GM21619 (cell line): ENCODE measurements around the gene EFCAB11.

Experiments
- ATAC-seq: cut with Tn5 transposase; IDR thresholded peaks from one replicate; pipeline ENCODE4 v1.9.1; 2021; ENCODE audit not compliant: unreplicated experiment

Gene EFCAB11

GRCh38 chr14:89954070-89955021 lies at the start of gene EFCAB11:
Gene EFCAB11 (minus strand): TSS chr14:89954730. CDS start chr14:89954660, 70 bp downstream.
- ATAC-seq = peak; percentile 78

DNA sequence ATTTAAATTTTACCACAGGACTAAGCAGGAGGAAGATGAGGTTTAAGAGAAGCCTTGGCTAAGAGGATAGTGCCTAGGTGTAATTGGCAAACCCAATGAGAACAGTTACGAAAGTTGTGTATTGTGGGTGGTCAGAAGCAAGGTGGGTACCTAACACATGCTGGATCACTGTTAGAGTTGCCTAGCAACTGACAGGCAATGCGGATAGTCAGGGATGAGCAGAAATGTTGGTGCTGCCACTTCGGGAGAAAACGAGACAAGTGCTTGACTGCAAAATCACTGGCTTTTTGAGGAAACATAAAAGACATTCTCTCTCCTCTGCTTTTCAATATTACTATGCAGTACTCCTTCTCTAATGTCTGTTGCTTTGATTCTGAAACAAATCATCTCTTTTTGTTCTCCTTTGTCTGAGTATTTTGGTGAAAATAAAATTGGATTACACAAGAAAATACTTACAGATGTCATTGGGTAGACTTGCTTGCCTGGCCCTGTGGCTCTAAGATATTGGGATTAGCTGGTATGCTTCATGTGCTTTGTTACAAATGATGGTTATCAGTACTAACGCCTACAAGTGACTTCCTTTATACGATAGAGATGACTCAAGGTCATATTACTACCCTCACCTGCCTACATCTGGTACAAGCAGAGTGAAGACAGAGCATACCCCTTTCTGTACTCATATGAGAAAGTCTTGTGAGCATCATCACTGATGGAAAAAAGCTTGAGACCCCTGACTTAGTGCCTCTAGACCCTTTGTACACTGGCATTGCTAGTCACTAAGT lies 49.2 kb upstream of the EFCAB11 start:
- no peak for ATAC-seq

DNA sequence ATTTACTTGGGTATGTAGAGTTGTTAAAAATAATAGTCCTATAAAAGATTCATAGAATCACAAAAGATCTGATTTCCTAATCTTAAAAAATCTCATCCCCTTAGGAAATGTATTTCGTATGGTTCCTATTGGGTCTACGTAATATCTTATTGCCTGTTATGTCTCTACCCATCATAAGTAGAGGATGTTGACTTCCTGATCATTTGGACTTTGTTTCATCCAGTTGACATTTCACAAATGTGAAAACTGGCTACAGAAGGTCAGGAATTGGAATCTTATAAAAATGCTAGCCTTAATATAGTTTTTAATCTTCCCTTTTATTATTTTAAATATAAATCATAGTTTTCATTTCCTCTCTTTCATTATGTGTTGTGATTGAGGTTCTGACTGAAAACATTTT lies 46.4 kb upstream of the EFCAB11 start:
- no peak for ATAC-seq

GRCh38 chr14:89996963-89997362 lies 42.4 kb upstream of the EFCAB11 start:
- no peak for ATAC-seq

GRCh38 chr14:89992273-89992672 lies 37.7 kb upstream of the EFCAB11 start:
- no peak for ATAC-seq

GRCh38 chr14:89990623-89991275 lies 36.2 kb upstream of the EFCAB11 start:
- ATAC-seq = no peak

GRCh38 chr14:89990218-89990617 lies 35.7 kb upstream of the EFCAB11 start:
- ATAC-seq = no peak

DNA sequence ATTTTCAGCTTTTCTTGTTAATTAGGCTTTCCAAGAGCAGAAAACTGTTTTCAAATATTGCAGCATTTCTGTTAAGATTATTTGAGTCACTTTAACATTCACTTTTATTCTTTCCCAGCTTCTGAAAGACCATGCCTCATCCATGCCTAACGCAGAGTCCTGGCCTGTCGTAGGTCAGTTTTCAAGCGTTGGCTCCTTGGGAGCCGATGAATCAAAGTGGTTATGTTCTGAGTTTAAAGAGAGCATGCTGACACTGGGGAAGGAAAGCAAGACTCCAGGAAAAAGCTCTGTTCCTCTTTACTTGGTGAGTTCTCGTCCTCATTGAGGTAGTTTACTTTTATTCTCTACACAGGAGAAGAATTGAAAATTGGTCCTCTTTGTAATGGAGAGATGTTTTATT lies 34.3 kb upstream of the EFCAB11 start:
- ATAC-seq = no peak

GRCh38 chr14:89987161-89987475 lies 32.6 kb upstream of the EFCAB11 start:
- no peak for ATAC-seq

DNA sequence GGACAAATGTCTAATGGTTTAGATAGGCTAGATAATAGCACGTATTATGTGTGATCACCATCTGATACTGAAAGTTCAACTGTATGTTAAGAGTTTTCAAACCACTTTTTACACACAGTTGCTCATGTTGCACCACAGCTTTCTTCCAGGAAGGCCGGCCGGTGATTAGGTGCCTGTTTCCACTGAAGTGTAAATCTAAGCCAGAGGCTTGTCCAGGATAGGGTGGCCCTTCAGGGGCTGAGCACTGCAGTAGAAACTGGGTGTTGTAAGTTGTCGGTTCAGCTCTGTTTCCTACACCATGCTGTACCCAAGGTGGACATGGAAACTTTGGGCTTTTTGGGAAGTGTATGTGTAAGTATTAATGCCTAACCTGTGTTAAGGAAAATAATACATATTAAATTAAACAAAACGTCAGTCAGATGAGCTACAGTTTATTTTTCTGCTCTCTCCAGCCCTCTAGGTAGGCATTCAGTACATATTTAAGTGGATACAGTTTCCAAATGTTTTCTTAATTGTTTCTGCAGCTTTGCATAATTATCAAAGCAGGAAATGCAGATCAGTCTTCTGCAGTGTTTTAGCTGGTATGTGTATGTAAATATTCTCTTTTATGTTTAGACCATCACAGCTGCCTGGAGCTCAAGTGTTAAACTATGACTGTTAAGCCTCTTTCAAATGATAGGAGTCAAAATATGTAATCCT lies 32.1 kb upstream of the EFCAB11 start:
- ATAC-seq = no peak

DNA sequence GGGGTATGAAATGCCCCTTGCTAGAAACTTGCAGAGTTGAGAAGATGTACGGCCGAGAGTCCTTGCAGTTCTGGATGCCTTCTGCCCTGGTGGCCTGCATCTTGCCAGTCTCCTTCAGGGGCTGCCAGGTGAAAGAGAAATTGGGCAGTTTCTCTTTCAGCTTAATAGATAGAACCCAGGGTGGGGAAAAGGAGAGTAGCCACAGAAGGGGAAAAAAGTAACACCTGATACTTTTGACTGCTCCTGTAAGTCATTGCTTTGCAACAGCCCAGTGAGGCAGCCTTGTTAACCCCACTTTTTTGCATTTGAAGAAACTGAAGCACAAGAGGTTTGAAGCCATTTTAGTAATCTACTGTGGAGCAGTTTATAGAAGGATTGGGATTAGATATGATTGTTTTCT lies 28.8 kb upstream of the EFCAB11 start:
- no peak for ATAC-seq

DNA sequence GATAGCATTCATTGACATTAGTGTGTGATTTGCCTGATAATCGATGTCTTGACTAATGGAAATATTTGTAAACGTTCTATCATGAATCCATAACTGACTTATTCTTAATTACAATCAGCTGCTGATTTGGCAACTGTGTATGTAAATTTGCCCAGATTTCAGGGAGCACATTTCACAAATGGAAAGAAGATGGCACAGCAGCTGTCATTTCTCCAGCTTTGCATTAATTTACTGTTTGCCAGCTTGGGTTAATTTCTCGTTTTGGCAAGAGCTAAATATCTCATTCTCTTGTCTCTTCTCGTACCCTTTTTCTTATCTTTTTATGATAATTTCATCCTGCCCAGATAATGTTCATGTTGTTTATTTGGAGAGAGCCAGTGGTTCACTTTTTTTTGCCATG lies 24.1 kb upstream of the EFCAB11 start:
- ATAC-seq = no peak

- ATAC-seq = no peak
These were observed 23.1 kb upstream of the EFCAB11 start for GRCh38 chr14:89977668-89978067.

DNA sequence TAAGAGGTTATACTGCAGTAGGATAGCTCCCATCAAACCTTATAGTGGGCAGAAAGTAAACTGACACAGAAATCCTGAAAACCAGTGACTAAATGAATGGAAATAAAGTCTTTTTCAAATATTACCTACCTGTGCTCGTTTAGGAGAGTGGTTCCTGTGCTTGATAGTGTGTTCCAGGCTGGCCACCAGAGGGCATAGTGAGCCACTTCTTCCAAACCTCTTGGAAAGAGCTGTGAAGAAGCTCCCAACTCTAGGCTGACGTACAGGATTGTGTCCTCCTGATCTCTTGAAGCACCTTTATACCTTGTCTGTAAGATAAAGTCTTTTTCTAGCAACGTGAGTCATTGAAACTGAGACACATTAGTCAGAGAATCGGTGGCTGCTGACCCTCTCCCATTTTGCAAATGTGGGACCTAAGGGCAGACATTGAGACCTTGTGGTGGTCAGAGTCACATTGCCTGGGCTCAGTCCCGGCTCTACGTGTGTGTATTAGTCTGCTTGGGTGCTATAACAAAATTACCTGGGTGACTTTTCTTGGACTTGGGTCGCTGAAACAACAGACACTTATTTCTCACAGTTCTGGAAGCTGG lies 18.8 kb upstream of the EFCAB11 start:
- no peak for ATAC-seq

GRCh38 chr14:89965839-89966238 lies 11.3 kb upstream of the EFCAB11 start:
- ATAC-seq = no peak

DNA sequence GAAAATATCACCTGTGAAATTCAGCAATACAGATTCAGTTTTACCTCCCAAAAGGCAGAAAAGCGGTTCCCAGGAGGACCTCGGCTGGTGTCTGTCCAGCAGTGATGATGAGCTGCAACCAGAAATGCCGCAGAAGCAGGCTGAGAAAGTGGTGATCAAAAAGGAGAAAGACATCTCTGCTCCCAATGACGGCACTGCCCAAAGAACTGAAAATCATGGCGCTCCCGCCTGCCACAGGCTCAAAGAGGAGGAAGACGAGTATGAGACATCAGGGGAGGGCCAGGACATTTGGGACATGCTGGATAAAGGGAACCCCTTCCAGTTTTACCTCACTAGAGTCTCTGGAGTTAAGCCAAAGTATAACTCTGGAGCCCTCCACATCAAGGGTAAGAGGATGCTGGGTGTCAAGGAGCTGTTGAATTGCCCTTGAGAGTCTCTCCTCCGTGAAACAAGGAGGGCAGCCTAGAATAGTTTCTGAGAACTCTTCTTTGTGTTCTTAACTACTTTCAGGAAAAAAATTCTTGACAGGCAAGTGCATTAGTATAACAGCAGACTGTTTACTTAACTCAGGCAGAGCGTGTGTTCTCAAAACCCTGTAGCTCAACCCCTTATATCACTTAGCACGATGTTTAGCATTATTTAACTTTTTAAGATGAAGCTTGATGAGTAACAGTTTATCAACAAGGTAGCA lies 8.9 kb upstream of the EFCAB11 start:
- ATAC-seq = no peak

GRCh38 chr14:89960914-89961313 lies 6.4 kb upstream of the EFCAB11 start:
- ATAC-seq = no peak

DNA sequence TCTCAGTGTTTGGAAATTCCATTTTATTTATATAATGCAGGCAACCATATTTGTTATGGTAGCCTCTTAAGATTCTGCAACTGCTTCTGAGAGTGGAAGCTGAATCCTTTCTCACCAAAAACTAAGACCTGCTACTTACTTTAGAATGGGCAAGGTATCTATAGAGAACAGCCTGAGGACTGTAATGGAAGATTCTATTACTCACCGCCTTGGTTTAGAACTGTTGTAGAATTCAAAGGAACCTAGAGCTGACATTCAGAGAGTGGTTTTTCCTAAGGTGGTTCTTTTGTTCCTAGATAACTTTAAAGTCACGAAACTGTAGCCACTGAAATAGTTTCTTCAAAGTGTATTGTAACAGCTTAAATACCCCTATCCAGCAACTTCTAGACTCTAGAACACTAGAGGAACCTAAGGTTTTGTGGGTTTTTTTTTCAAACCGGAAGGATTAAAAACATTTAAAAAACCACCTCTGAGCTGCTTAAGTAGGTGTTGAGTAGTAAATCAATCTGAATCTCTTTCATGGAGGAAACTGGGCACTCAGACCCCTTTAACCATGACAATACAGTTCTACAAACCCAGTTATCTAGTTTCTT lies 5.4 kb upstream of the EFCAB11 start:
- no peak for ATAC-seq

DNA sequence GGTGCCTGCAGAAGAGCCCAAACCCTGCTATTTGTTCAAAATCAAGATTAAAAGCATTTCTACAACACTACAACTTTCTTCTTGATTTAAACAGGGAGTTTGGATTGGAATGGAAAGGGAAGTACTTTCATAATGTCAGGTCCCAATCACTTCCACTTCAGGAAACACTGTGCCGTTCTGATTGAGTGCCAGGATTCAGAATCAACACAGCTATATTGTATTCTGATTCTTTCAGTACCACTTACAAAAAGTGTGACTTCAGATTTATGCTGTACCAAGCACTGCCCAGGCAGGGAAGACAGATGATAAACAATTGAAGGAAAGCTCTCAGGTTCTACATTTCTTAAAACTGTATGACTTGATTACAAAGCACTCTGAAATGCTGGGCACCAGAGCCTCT lies 4.4 kb upstream of the EFCAB11 start:
- no peak for ATAC-seq

DNA sequence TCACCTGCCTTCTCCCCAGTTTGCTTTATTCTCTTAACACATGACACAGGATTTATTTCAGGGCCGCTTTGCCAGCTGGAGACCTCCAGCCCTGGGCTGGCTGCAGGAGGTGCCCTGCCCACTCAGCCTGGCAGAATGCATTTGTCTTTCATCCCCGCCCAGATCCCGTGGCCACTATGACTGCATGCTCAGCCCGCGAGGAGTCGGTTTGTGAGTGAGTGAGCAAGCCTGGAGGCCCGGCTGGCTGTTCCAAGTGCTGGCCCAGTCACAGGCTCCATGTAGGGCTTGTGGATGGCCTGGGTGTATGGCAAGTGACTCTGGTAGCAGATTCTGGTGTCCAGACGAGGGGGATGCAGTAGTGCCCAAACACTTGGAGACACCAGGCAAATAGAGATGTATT lies 3.3 kb upstream of the EFCAB11 start:
- no peak for ATAC-seq
